Keratinocyte (primary cell): ENCODE results near the gene SORBS1. TPM values are rescaled to one million over a fixed set of nuclear protein-coding genes. Genes with fewer than 3 reads are reported as not detected.
A peak's percentile ranks its signal among the peaks of the same experiment; 100 is the strongest.

Source experiments
- DNase-seq: peaks from one replicate; pipeline ENCODE4 v3.0.0-alpha.2; 2011; ENCODE audit warnings: low read depth, missing footprints, low spot score
- FAIRE-seq: peaks from 2 replicates; lab custom pipeline; 2011; peaks lifted over from hg19 to GRCh38; lab: Jason Lieb, UNC
- H2AFZ ChIP-seq: 2 replicates; pipeline ENCODE4 v1.6.0; 2012; ENCODE audit warnings: low read length, control low read depth, inconsistent platforms; ENCODE audit not compliant: control insufficient read depth
- H3K27ac ChIP-seq: 2 replicates; pipeline ENCODE4 v1.5.1; 2011; ENCODE audit warnings: low read length; ENCODE audit not compliant: control insufficient read depth, insufficient read depth
- H3K27me3 ChIP-seq: 3 replicates; pipeline ENCODE4 v1.6.0; 2011; ENCODE audit warnings: low read length; ENCODE audit not compliant: control insufficient read depth, insufficient read depth; ENCODE audit errors: extremely low read depth
- H3K36me3 ChIP-seq, 2 experiments: 2 replicates in 1 of 2; 3 replicates in 1 of 2; pipeline ENCODE4 v1.5.1; 2011; ENCODE audit warnings: low read length in 2 of 2, mild to moderate bottlenecking in 1 of 2; ENCODE audit not compliant: control insufficient read depth in 2 of 2, insufficient read depth in 2 of 2; ENCODE audit errors: extremely low read depth in 1 of 2
- H3K4me1 ChIP-seq: 3 replicates; pipeline ENCODE4 v1.5.1; 2011; ENCODE audit warnings: low read length; ENCODE audit not compliant: control insufficient read depth, insufficient read depth; ENCODE audit errors: extremely low read depth
- H3K4me2 ChIP-seq: 3 replicates; pipeline ENCODE4 v1.6.0; 2011; ENCODE audit warnings: low read depth, low read length; ENCODE audit not compliant: control insufficient read depth, insufficient read depth; ENCODE audit errors: extremely low read depth
- H3K4me3 ChIP-seq, 3 experiments: fragments of 200-600 bp in 1 of 3; sonication (generic) in 1 of 3; 2 replicates in 2 of 3; 3 replicates in 1 of 3; pipeline ENCODE4 v1.5.1; 2011 to 2016; ENCODE audit warnings: low read length in 3 of 3, mild to moderate bottlenecking in 3 of 3, control low read depth in 2 of 3, inconsistent platforms in 1 of 3, low read depth in 1 of 3, mixed read lengths in 1 of 3, mixed run types in 1 of 3, moderate library complexity in 1 of 3; ENCODE audit not compliant: control insufficient read depth in 2 of 3, insufficient read depth in 2 of 3; ENCODE audit errors: extremely low read depth in 1 of 3
- H3K79me2 ChIP-seq: 2 replicates; pipeline ENCODE4 v1.6.0; 2012; ENCODE audit warnings: low read length; ENCODE audit not compliant: control insufficient read depth, insufficient read depth
- H3K9ac ChIP-seq: 3 replicates; pipeline ENCODE4 v1.6.0; 2011; ENCODE audit warnings: low read length; ENCODE audit not compliant: control insufficient read depth, insufficient read depth; ENCODE audit errors: extremely low read depth
- H3K9me1 ChIP-seq: 3 replicates; pipeline ENCODE4 v1.6.0; 2011; ENCODE audit warnings: low read length; ENCODE audit not compliant: control insufficient read depth, insufficient read depth; ENCODE audit errors: extremely low read depth
- H3K9me3 ChIP-seq: 2 replicates; pipeline ENCODE4 v1.5.1; 2012; ENCODE audit warnings: low read depth, low read length; ENCODE audit not compliant: control insufficient read depth
- H4K20me1 ChIP-seq: 3 replicates; pipeline ENCODE4 v1.6.0; 2011; ENCODE audit warnings: low read length; ENCODE audit not compliant: control insufficient read depth, insufficient read depth; ENCODE audit errors: extremely low read depth
- EZH2 ChIP-seq: IDR thresholded peaks from one replicate; pipeline ENCODE4 v1.6.1; 2012; ENCODE audit warnings: inconsistent platforms, mild to moderate bottlenecking, low read length, moderate library complexity
- dilution Hi-C: fragments of 300-500 bp; cut with MboI; formaldehyde crosslinking; loops from one replicate; pipeline ENCODE4 v1.7.0; 2020; ENCODE audit warnings: low sequenced_read_pairs; ENCODE audit not compliant: extremely low pct_ligation_motif_present
- polyA minus RNA-seq, 3 experiments: library from RNA; depleted of rRNA, polyadenylated mRNA; stranded (reverse); fragments of >200 nt; gene quantifications; 1 replicate in 1 of 3; 2 replicates in 1 of 3; 3 replicates in 1 of 3; pipeline ENCODE4 v1.2.3, GENCODE V29; 2011
- polyA plus RNA-seq, 5 experiments: library from polyadenylated mRNA; depleted of rRNA in 3 of 5; stranded (reverse) in 3 of 5; stranded (forward) in 1 of 5; unstranded in 1 of 5; fragments of >200 nt; gene quantifications; 1 replicate in 1 of 5; 2 replicates in 3 of 5; 3 replicates in 1 of 5; pipeline versions ENCODE4 v1.2.1 to v1.2.3, GENCODE V29; 2011 to 2012; ENCODE audit warnings: missing spikeins in 2 of 5, low read depth in 1 of 5, low replicate concordance in 1 of 5
- TF ChIP-seq, protein P1 (sequence below), 3 experiments: IDR thresholded peaks in 1 of 3; conservative IDR thresholded peaks in 1 of 3; optimal IDR thresholded peaks in 1 of 3; 2 replicates in 2 of 3; 3 replicates in 1 of 3; pipeline versions ENCODE3 to v1.5.1; 2011; ENCODE audit warnings: low read length in 3 of 3, mild to moderate bottlenecking in 3 of 3, moderate library complexity in 2 of 3, control low read depth in 1 of 3, inconsistent platforms in 1 of 3; ENCODE audit not compliant: insufficient read depth in 2 of 3; ENCODE audit errors: extremely low read depth in 1 of 3

The SORBS1 gene
- 0.32 to 0.54 TPM (median 0.42 TPM) in 3 replicates for polyA plus RNA-seq
- polyA plus RNA-seq (2011; ENCODE audit: low read depth): 0.86 TPM
- 0.26 and 0.52 TPM in 2 replicates for polyA plus RNA-seq (2011; cell fraction: cytosol; rRNA removed)
- polyA plus RNA-seq (2011; cell fraction: nucleus; rRNA removed): 0.67 and 1.0 TPM in 2 replicates
- 0.31 and 0.62 TPM in 2 replicates for polyA plus RNA-seq (2012; ENCODE audit: low replicate concordance)
- 0.49 to 2.5 TPM (median 0.73 TPM) in 3 replicates for polyA minus RNA-seq
- polyA minus RNA-seq (2011; cell fraction: cytosol; rRNA and poly(A)+ RNA removed): 0.38 TPM
- 0.78 and 1.4 TPM in 2 replicates for polyA minus RNA-seq (2011; cell fraction: nucleus; rRNA and poly(A)+ RNA removed)

DNA sequence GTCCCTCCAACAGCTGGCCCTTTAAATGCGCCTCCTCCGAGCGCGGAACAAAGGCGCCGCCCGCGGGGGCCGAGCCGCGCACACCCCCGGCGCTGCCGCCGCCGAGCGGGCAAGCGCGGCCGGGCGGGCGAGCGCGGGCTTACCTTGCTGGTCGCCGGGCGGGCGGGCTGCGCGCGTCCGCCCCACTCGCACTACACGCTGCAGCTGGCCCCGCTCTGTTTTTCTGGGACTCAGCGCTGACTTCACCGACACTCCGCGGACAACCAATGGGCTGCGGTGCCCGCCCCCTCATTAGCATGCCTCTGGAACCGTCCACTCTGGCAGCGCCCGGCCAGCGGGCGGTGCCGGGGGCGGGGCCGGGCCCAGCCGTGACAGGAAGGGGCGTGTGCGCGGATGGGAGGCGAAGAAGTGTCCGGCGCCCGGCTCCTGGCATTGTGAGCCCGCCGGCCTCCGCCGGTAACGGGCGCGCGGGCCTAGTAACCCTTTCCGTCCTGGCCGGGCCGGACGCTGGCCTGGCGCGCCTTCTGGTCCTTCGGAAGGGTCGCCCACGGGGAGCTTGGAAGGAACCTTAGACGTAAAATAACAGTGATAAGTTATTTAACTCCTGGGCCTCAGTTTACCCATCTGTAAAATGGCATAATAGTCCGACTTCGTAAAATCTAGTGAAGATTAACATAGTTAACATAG, at the start of gene SORBS1:
SORBS1 (minus strand) TSS at position 195 of the 687 bp plus-strand sequence. CDS start 120,236 bp downstream, outside the sequence.
- Histone ChIP-seq H3K4me3 (peak within 1 kb of the TSS; percentile 54 to 95 (median 85)), H3K27me3 (peaks cover 10% of the 10 kb centered on the region), H3K36me3 (no peaks in the 10 kb centered on the region), H3K9me3 (no peaks in the 10 kb centered on the region), H3K4me1 (peaks cover 5% of the 10 kb centered on the region), H3K9ac (peak within 1 kb of the TSS; percentile 70), H3K9me1 (no peaks in the 10 kb centered on the region), H4K20me1 (no peaks in the 10 kb centered on the region), H3K79me2 (no peaks in the 10 kb centered on the region), H2AFZ (peak within 1 kb of the TSS; percentile 86), H3K4me2 (peak within 1 kb of the TSS; percentile 94), H3K27ac (peak within 1 kb of the TSS; percentile 8)
- DNase-seq (peak; percentile 56), FAIRE-seq (no peak)
- dilution Hi-C loops: no loop called here
- no peak for TF ChIP-seq EZH2
- TF ChIP-seq, protein P1, sequence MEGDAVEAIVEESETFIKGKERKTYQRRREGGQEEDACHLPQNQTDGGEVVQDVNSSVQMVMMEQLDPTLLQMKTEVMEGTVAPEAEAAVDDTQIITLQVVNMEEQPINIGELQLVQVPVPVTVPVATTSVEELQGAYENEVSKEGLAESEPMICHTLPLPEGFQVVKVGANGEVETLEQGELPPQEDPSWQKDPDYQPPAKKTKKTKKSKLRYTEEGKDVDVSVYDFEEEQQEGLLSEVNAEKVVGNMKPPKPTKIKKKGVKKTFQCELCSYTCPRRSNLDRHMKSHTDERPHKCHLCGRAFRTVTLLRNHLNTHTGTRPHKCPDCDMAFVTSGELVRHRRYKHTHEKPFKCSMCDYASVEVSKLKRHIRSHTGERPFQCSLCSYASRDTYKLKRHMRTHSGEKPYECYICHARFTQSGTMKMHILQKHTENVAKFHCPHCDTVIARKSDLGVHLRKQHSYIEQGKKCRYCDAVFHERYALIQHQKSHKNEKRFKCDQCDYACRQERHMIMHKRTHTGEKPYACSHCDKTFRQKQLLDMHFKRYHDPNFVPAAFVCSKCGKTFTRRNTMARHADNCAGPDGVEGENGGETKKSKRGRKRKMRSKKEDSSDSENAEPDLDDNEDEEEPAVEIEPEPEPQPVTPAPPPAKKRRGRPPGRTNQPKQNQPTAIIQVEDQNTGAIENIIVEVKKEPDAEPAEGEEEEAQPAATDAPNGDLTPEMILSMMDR (optimal IDR thresholded peaks at IDR 0.05 in 1 of 3, IDR thresholded peaks at IDR 0.05 in 1 of 3, conservative IDR thresholded peaks at IDR 0.05 in 1 of 3; ENCODE audit: extremely low read depth in 1 of 3, insufficient read depth in 2 of 3, low read length in 3 of 3): no peak

DNA sequence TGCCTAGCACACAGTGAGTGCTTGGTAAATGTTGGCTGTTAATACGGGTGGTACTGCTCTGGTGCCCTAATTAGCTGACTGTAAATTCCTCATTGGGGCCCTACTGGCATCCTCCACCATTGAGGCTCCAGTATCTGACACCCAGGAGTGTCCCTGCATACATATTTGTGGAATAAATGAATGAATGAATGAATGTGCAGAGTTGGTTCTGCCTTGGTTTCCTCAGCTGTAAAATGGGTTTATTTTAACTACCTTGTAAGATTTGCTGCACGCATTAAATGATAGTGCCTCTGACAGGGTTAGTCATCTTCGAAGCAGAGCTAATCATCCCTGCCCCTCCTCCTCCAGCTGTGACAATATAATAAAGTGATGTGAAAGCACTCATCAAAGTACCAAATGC, 49.6 kb upstream of the SORBS1 start:
- no peak for DNase-seq
- Histone ChIP-seq H2AFZ (no peak overlapping the region), H3K27ac (no peak overlapping the region), H3K9me1 (no peaks in the 10 kb centered on the region), H3K79me2 (no peaks in the 10 kb centered on the region), H3K4me2 (no peak overlapping the region), H3K27me3 (no peaks in the 10 kb centered on the region), H3K9me3 (no peaks in the 10 kb centered on the region), H3K4me3 (no peak overlapping the region), H3K36me3 (peaks cover 36 to 48% of the 10 kb centered on the region in 2 experiments), H3K4me1 (no peaks in the 10 kb centered on the region), H4K20me1 (no peaks in the 10 kb centered on the region), H3K9ac (no peak overlapping the region)
- TF ChIP-seq EZH2: no peak
- TF ChIP-seq, protein P1 (optimal IDR thresholded peaks at IDR 0.05 in 1 of 3, IDR thresholded peaks at IDR 0.05 in 1 of 3, conservative IDR thresholded peaks at IDR 0.05 in 1 of 3; ENCODE audit: extremely low read depth in 1 of 3, insufficient read depth in 2 of 3, low read length in 3 of 3): no peak
- dilution Hi-C loops: loop anchor here (25.0 kb wide), 1 partner anchor 173 kb away; no protein-coding TSS in a partner anchor
- FAIRE-seq: no peak
